Stimulated activated CD8-positive, alpha-beta memory T cell treated with anti-CD3 and anti-CD28 coated beads, Interleukin-7, amount 100 ng/mL, for 1 hour (primary cell): ENCODE data around the gene ADCY1.
"Not testable (repeated sequence)": the region's sequence is repeated elsewhere in the genome, so short reads cannot be mapped to it uniquely, and the experiment has no call there.

Experiments
- DNase-seq, 2 donors: peaks; one replicate each; pipeline ENCODE4 v3.0.0-alpha.2; 2020; ENCODE audit warnings: low read depth in 2 of 2

The ADCY1 gene

DNA sequence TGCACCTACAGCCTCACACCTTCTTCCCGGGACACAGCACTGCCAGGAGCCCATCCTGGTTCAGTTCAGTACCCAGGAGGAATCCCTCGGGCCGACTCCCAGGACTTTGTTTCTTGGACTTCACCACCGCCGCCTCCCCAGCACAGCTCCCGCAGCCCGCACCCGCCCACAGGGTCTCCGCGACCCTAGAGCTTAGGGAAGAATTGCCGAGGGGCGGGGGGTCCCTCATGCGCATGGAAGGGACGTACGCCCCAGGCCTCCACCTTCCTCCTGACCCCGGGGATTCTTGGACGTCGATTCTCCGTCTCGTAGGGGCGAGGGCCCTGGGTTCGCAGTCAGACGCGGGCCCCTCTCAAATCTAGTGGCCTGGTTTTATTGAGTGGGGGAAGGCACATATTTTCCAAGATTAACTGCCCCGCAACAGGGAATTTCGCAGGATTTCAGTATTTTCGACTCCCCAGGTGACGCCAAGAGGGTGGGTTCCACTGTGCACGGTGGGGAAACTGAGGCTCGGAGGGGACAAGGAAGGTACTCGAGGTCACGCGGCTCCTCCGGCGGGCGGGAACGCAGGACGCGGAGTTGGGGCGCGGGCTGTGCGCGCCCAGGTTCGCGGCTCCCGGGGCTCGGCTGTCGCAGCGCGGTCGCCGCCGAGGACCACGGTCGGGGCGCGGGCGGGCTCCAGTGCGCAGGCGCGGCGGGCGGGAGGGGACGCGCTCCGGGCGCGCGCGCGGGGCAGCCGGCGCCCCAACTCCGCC, at the start of gene ADCY1:
Gene ADCY1 (plus strand): TSS at position 708 of the 755 bp plus-strand sequence. CDS start 176 bp downstream, outside the sequence.
- DNase-seq: no peak

GRCh38 chr7:45524445-45524844, 49.7 kb upstream of the ADCY1 start:
- no peak for DNase-seq

- no peak for DNase-seq
These were observed 49.1 kb upstream of the ADCY1 start for GRCh38 chr7:45525057-45525456.

DNA sequence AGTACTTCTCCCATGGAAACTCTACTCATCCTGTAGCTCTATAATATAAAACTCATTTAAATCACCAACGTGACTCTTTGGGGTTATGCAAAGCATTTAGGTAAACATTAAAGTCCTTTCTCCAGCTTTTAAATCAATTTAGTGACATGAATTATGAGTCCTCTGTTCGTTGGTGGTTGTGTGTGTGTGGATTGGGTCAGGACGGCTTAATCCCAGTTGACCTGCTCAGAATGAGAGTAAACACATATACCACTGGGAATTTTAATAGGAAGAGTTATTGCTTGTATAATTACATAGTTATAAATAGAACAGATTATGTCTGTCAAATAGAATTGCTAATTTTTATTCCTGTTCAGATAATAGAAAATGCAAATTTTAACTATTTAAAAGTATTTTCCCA, 30.7 kb upstream of the ADCY1 start:
- no peak for DNase-seq

DNA sequence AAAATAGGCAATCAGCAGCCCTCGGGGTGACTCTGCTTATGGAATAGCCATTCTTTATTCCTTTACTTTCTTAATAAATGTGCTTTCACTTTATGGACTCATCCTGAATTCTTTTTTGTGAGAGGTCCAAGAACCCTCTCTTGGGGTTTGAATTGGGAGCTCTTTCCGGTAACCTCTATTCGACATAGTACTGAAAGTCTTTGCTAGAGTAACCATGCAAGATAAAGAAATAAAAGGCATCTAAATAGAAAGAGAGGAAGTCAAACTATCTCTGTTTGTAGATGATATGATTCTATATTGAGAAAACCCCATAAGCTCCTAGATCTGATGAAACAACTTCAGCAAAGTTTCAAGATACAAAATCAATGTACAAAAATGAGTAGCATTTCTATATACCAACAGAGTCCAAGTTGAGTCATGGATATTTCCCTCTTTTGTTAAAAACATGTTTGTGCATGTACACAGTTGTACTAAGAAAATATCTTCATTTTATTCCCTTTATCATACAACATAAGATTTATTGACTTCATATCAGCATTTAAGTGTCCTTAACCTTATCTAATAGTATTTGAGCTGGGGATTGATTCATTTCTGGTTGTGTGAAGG, 29.0 kb upstream of the ADCY1 start:
- not testable (repeated sequence) for DNase-seq

GRCh38 chr7:45548917-45549316, 25.3 kb upstream of the ADCY1 start:
- not testable (repeated sequence) for DNase-seq

DNA sequence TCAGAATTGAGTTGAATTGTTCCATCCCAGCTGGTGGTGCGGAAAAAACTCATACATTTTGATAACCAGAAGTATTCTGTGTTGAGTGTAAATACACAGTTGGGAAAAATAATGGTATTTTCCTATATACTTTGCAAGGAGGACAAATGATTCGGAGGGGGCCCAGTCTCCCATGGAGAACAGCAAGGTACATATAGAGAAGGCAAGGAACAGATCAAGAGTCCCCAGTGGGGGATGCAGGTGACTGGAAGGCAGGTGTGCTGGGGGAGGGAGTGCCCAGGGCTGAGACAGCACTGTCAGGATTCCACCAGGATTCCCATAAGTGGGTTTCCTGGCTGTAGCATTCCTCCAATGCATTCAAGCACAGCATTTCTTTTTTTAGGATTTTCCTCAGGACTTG, 10.8 kb upstream of the ADCY1 start:
- DNase-seq: no peak

GRCh38 chr7:45563941-45564461, 10.2 kb upstream of the ADCY1 start:
- no peak for DNase-seq

DNA sequence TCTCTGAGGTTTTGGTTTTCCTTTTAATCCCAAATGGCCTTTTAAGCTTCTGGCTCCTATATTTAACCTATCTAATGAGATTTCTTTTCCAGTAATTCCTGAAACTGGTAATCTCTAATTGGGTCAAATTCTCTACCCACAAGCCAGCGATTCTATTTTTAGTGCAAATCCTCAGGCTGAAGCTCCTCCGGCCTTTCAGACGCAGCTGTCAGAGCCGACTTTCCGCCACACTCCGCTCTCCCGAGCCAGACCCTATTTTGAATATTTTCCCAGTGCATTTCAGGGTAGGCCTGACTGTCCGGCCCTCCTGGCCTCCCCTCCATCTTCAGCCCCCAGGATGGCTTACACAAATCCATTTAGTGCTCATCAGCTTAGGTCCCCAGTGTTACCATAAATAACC, 9.7 kb upstream of the ADCY1 start:
- DNase-seq: no peak

- no peak for DNase-seq
These were observed 9.2 kb upstream of the ADCY1 start for GRCh38 chr7:45564886-45565455.

DNA sequence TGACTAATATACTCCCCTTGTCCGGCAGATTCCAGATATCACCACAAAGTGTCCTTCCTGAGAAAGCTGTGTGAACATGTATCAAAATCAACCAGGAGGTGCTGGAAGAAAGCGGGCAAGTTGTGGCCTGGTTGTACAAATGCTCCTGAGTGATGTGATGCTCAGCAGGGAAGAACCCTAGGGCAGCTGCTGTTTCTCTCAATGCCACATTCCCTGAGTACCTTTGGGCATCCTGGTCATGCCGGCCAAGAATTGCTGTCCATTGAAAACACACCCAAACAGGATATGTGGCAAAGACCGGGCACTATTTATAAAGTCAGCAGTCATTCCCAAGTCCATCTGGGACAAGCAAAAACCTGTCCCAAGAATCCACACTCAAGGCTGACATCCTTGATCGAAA, 7.8 kb upstream of the ADCY1 start:
- no peak for DNase-seq

GRCh38 chr7:45566961-45567360, 7.2 kb upstream of the ADCY1 start:
- no peak for DNase-seq

DNA sequence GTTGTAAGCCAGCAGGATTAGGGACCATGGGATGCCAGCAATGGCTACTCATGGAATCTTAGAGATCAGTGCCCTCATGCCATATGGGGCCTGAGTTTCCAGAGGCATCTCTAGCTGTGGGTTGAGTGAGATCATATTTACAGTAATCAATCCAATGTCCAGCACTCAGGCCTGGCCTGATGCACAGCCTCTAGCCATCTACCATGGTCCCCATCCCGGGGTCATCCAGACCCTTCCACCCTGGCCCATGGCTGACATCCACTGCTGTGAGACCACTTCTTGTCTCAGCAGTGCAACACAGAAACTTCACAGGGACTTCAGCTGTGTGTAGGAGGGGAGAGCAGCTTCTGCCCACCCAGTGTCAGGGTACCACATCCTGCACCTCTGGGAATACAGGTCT, 6.5 kb upstream of the ADCY1 start:
- no peak for DNase-seq

- DNase-seq: no peak
These were observed 5.5 kb upstream of the ADCY1 start for GRCh38 chr7:45568536-45569289.

GRCh38 chr7:45569290-45569685, 4.9 kb upstream of the ADCY1 start:
- no peak for DNase-seq

DNA sequence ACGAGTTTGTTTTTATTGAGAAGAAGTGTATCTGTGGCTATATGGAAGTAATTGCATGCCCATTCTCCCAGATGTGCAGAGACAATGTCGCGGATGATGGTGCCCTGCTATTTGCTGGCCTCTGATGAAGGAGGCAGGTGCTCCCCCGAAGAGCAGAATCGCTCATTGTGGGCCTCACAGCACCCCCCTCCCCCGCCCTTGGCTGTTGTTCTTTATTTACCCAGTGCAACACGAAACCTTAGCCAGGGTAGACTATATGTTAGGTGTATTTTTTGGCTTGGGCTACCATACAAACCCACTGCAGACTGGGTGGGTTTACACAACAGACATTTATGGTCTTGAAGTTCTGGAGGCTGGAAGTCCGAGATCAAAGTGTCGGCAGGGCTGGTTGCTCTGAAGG, 3.4 kb upstream of the ADCY1 start:
- no peak for DNase-seq

- DNase-seq: no peak
These were observed 964 bp upstream of the ADCY1 start for GRCh38 chr7:45573204-45573603.

DNA sequence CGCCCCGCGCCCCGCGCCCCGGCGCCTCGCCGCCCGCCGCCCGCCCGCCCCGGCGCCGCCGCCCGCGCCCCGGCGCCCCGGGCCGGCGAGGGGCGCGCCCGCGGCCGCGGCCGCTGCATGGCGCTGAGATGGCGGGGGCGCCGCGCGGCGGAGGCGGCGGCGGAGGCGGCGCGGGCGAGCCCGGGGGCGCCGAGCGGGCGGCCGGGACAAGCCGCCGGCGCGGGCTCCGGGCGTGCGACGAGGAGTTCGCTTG, 174 bp downstream of the ADCY1 start:
- DNase-seq: no peak

GRCh38 chr7:45574669-45575500, 717 bp downstream of the ADCY1 start:
- no peak for DNase-seq

GRCh38 chr7:45575501-45576248, 1.5 kb downstream of the ADCY1 start:
- DNase-seq: no peak
